Measurements from ENCODE around the gene SFI1.
"Not testable (repeated sequence)": the region's sequence is repeated elsewhere in the genome, so short reads cannot be mapped to it uniquely, and the experiment has no call there.

GRCh38 chr22:31482470-31482869 is 13.9 kb upstream of the SFI1 start:
- not testable (repeated sequence) for TF ChIP-seq CTCF (IDR thresholded peaks at IDR 0.05); EZH2 (IDR thresholded peaks at IDR 0.05; ENCODE audit: borderline replicate concordance, insufficient read depth, low read depth, low read length, poor library complexity, severe bottlenecking)

Measured in B cell (primary cell).